HG03565 (cell line): Measurements from ENCODE around the gene CHURC1.

Experiments
- ATAC-seq: cut with Tn5 transposase; IDR thresholded peaks from one replicate; pipeline ENCODE4 v1.9.1; 2021; ENCODE audit warnings: mild to moderate bottlenecking, moderate library complexity; ENCODE audit not compliant: unreplicated experiment

The CHURC1 gene

GRCh38 chr14:64937821-64938193, 23.6 kb downstream of the CHURC1 start:
- ATAC-seq: no peak

GRCh38 chr14:64938972-64939816, 24.9 kb downstream of the CHURC1 start:
- ATAC-seq: no peak

GRCh38 chr14:64939817-64940190, 25.5 kb downstream of the CHURC1 start:
- no peak for ATAC-seq

DNA sequence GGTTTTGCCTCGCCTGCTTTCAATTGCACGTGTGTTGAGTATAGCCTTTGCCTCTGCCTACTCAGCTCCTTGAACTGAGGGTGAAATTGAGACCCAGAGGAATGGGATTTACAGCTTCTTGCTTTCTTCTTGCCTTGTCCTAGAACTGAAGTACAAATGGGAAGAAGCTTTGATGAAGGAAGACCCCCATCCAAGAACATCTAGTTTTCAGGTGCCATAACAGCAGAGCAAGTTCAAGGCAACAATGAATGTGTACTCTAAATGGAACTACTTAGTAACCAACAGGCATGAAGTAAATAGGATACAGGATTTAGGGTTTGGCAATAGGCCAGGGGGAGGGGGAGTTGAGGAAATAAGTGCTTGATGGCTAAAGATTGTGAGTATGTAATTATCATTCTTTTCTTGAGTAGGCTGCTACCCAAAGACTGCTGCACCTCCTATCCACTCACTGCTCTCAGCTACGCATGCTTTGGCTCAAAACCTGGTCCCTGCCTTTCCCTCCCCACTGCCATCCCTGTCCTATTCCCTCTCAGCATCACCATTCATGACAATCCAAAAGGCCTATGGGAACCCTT, 26.2 kb downstream of the CHURC1 start:
- ATAC-seq: no peak

DNA sequence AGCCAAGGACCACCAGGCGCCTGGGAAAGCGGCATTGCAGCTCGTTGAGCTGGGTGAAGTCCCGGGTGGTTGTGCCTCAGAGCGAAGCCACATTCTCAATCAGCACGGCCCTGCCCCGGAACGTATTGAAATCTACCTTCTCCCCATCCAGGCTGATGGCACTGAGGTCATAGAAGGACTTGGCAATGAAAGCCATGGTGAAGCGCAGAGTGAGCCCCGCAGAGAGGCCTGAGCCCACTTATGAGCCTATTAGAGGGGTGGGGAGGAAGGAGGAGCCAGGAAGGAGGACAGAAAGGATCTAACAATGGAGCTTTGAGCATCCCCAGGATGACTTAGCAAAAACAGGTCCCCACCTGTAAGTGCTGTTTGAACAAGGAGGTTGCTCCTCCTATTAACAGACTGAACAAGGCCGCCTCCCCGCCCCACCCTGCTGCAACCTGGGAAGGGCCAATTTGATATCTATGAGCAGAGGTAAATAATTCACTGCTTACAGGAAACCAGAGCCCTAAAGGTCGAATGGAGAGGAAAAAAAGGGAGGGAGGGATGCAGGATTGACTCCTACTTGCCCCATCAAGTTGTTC, 28.4 kb downstream of the CHURC1 start, which contains the start of gene GPX2:
TSS of gene GPX2 (minus strand) at position 215 of the 581 bp plus-strand sequence. CDS start at position 196, 19 bp downstream.
- ATAC-seq: no peak

DNA sequence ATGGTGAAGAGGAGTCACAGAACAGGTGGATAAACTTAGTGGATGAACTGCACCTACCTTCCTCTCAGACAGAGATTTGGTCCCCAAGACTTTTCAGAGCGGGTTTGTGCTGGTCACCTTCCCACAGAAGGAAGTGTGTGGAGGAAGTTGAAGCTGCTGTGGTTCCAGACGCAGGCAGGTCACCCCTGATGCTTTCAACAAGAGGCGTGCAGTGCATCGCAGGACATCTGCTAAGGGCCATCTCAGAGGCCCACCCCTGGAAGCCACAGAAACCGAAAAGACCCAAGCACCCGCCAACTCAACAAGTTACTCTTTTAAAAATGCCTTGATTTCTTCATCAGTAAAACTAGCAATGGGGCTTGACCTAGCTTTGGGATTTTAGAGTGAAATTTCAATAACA, 29.3 kb downstream of the CHURC1 start:
- no peak for ATAC-seq

GRCh38 chr14:64944041-64944440, 29.8 kb downstream of the CHURC1 start:
- no peak for ATAC-seq

- ATAC-seq: no peak
Measured at GRCh38 chr14:64944861-64945260, 30.6 kb downstream of the CHURC1 start.

GRCh38 chr14:64945431-64946178, 31.4 kb downstream of the CHURC1 start:
- no peak for ATAC-seq

- no peak for ATAC-seq
Measured at GRCh38 chr14:64946310-64947045, 32.2 kb downstream of the CHURC1 start.

DNA sequence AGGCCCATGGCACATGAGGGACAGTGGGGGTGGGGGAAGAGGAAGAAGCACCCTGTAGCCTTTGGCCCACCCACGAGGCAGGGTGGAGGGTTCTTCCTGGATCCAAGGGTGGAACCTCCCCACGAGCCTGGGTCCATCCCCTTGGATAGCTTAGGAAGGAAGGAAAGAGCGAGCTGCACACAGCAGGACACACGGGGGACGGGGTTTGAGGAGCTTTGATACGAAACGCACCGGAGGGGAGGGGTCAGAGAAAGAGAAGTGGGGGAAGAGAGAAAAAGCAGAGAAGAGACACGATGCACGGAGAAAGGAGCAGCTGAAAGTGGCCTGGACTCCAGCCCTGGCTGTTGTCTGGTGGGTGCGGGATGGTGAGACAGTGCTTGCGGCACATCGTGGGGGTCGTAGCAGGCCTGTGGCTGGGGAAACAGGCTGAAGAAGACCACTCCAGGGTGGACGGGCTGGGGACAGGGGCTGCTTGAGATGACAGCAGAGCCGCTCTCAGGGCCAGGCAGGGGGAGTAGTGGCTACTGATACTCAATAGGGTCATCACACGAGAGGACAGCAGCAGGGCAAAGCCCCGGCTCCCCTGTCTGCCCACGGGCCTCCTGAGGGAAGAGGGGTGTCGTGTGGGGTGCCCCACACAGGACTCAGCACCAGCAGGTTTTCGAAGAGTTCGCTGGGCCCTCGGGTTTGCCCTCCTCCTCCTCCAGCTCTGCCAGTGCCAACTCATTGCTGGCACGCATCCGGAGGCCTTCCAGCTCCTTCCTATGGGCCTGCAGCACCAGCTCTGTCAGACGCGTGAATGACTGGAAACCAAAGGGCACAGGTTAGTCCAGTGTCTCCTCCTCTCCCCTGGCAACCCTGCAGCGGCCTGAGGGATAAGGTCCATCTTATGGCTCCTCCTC, 33.7 kb downstream of the CHURC1 start:
- no peak for ATAC-seq

- ATAC-seq: no peak
Measured at GRCh38 chr14:64948612-64949210, 34.5 kb downstream of the CHURC1 start.

- ATAC-seq: no peak
Measured at GRCh38 chr14:64950889-64951288, 36.6 kb downstream of the CHURC1 start.

GRCh38 chr14:64951291-64951690, 37.0 kb downstream of the CHURC1 start:
- no peak for ATAC-seq

DNA sequence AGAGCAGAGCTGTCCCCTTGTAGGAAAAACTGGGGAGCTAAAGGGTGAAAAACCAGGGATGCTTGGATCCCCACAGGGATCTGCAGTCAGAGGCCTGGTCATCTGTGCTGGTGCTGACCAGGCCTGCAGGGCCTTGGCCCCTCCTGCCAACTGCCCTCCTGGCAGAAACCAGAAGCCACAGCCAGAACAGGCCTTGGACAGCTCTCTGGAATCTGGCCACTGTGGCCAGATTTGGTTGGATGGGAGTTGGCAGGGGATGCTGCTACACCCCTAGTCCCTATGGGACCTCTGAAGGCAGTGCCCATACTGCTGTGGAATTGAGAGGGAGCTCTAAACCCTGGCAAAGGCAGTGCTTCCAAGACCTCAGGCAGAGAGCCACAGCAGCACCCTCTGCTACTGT, 37.5 kb downstream of the CHURC1 start:
- ATAC-seq: no peak

DNA sequence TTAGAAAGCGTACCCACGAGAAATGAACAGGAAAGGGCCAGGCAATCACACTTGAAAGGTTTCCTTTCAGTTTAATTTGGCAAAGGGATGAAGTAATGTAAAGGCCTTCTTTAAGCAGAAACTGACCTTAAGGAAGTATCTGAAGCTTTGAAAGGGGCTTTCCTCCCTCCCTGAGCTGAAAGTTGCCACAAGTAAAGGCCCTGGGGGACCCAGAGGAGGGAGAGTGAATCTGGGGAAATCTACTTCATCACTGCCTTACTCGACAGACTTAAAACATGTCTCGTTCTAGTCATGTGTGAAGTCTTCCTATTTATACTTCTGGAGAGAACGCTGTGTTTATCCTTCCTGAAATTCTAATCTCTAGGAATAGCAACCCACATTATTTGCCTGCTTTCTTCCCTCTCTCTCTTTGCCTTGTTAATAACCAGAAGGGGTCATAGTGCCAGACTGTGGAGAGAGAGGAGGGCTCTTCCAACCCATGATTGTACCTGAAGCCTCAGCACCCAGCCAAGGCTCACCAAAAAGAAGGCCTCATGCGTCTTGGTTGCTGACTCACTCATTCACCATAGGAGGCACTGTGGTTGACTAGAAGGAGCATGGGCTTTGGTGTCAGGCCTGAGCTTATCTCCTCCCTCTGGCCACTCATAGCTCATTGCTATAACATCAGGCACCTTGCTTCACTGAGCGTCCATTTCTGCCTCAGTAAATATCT, 38.5 kb downstream of the CHURC1 start:
- ATAC-seq: peak; percentile 56

DNA sequence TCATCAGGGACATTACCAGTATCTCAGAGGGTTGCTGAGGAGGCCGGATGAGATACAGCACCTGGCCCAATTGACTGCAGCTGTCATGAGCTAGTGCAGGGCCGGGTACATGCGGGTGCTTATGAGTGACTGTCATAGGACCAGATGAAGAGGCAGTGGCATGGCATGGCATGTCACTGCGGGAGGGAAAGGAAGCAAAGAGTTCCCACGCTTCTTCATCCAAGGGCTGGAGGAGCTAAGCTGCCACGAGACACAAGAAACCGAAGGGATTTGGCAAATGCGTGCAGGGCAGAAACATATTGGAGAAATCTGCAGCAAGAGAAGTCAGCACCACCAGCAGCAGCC, 39.0 kb downstream of the CHURC1 start:
- ATAC-seq: no peak

DNA sequence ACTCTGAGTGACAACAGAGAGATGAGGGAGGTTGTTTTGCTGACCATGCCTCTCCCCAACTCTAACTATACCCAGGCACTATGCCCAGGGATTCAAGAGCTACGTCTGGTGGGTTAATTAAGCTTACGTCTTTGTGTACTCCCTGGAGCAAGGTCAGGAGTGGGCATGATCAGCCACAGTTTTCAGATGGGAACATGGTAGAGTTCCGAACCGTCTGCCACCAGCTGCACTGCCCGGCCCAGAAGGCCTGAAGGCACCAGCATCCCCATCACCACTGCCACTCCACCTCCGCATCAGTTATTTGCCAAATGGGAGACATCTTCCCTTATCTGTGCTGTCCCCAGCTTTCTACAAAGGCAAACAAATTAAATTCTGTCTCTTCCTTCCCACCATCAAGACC, 39.4 kb downstream of the CHURC1 start:
- no peak for ATAC-seq
